Stimulated activated CD8-positive, alpha-beta memory T cell treated with anti-CD3 and anti-CD28 coated beads, Interleukin-12 subunit alpha, Interleukin-12 subunit beta, amount 100 ng/mL, for 1 hour (primary cell): ENCODE measurements around the gene ZNF804B.

Experiments
- DNase-seq: peaks from one replicate; pipeline ENCODE4 v3.0.0-alpha.2; 2020; ENCODE audit warnings: low read depth

Gene ZNF804B

DNA sequence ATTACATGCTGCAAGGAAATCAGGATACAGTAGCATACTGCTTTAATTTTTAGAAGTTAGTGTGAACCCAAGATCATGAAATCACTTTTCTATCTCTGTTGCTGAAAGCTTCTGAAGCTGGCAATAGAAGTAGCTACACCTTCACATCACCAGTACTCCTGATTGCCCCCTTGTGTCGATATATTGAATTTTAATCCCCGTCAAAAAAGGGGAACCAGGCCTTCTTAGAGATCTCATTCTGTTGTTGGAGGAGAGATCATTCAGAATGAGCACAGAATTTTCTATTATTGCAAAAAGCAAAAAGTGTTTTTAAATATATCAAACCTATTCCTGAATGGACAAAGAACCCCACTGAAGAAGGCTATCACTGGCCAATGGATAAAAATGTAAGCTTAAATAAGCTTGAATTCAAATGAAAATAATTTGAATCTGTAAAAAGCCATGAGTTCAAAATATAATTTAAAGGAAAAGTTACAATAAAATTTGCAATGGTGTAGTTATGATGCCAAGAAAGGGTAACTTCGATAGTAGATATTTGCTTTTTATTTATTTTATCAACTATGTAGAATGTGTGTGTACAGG lies 75.7 kb downstream of the ZNF804B start:
- DNase-seq, result no peak

DNA sequence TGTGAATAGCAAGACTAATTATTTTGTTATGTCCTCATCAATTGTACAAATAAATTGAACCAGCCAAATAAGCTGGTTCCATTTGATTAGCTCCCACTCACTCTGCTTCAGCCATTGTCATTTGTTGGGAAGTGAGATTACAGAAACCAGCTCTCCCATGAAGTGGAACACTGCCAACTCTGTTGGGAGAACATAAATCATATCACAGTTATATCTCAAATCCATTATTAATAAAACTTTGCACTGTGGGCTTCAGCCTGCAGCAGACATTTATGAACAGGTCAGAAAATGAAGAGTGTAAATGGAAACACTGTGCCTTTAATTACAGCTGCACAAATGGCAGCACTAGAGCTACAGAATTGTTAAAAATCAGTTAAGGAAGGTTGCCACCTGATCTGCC lies 82.7 kb downstream of the ZNF804B start:
- DNase-seq, result no peak

DNA sequence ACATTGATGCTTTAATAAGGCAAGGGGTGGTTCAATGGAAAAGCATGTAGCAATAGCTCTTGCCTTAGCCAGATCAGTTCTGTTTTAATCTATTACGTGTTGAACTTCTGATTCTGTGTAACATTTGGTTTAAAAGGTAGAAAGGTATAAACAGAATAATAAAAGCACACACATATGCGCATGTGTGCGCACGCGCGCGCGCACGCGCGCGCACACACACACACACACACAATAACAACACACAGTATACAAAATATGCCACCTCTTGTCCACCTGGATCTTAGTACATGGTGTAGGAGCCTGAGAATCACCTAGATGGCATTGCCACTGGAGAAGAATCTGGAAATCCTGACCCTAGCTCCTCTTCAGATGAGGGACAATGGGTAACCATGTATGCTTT lies 85.6 kb downstream of the ZNF804B start:
- DNase-seq, result no peak

DNA sequence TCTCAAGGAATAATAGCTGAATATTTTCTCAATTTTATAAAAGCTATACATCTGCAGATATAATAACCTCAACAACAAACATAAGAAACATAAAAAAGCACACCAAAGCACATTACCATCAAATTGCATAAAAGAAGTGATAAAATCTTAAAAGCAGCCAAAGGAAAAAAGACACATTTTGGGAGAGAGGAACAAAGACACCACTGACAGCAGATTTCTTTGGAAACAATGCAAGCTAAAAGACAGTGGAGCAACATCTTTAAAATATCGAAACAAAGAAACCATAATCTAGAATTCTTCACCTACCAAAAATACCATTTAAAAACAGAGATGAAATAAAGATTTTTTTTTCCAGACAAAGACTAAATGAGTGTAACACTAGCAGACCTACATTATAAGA lies 91.7 kb downstream of the ZNF804B start:
- no peak for DNase-seq

DNA sequence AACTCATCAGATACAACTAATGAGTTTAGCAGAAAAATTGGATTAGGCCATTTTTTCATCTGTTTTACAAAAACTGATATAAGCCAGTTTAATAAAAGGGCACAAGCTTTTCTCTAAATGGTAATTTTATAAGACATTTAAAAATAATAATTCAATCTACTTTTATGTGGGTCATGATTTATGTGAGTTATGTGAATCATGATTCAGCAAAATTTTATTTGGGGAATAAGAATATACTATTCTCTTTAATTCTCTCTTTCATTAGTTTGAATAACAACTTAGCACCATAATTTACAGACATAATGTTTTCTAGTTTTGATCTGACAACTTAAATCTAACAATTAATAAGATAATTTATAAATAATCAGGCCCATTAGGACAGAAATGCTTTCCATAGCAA lies 99.8 kb downstream of the ZNF804B start:
- DNase-seq, result no peak

DNA sequence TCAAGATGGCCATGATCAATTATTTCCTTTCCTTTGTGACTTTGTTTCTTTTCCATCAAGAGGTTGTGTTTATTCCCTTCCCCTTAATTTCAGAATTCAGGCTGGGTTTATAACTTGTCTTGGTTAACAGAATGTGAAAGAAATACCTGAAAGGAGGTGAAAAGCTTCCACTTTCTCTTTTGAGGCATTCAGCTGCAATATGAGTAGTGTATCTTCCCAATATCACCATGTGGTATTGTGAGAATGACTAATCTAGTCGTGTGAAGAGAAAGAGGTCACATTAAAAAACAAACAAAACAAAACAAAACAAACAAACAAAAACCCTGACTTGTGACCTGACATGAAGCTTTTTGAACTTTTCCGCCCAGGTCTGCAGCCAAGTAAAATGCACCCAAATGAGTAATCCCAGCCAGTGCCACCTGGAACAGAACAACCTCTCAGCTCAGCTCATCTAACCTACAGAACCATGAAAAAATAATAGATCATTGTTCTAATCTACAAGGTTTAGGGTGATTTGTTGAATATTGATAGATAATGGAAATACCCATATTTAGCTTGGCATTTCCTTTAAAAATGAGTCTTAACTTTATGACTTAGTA lies 106.9 kb downstream of the ZNF804B start:
- no peak for DNase-seq

DNA sequence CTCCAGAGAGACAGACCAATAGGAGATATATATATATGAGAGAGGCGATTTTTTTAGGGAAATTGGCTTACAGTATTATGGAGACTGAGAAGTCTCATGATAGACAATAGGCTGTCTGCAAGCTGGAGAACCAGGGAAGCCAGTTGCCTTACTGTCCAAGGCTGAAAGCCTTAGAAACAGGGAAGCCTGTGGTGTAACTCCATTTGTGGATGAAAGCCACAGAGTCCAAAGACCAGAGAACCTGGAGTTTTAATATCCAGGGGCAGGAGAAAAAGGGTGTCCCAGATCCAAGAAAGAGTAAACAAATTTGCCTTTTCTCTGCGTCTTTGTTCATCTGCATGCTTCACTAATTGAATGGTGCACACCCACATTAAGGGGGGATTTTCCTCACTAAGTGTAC lies 107.7 kb downstream of the ZNF804B start:
- no peak for DNase-seq

DNA sequence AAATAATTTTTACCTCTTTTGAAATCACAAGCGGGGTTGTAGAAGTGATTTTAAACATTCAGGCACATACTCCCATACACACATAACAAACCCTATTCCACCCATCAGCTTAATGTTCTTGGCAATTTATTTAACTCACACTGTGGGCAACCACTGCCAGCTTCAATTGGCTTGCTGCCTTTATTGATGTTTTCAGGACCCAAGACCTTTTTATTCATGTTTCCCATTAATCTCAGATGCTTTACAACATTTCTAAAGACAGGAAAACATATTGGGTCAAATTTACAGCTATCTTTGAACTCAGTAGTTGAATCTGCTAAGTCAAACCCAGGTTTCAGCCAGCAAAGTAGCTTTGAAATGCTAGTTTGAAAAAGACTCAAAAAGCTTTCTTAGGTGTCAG lies 109.0 kb downstream of the ZNF804B start:
- no peak for DNase-seq

DNA sequence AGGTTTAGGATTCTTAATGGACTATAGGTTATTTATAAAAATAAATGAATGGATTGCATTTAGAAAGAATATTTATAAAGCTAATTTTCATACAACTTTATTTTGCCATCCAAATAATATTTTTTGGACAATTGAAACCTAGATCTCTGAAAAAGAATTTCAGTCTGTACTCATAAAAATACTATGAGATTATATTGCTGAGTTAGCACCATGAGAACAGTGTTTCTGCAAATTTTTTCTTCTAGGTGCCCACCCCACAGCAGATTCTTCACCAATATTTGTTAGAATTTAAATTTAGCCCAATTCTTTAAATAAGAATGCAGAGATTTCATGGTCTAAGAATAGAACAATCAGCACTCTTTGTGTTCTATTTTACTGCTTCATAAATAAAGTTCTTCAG lies 121.6 kb downstream of the ZNF804B start:
- DNase-seq, result no peak

DNA sequence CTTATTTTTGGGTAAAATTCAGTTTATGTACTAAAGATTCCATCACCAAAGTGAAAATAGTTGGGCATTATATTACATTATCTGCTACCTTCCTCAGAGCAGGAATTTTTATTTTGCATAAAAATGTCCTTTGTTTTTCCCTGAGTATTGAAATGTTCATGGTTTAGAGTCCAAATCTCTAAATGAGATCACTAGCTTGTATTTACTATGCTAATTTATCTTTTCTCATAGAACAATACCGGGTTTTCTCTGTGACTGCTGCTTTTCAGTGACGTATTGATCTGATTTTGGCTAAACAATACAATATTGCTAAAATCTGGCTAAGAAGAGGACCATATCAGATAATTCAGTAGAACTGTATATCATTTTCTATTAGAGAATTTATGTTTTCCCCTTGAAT lies 125.6 kb downstream of the ZNF804B start:
- no peak for DNase-seq

DNA sequence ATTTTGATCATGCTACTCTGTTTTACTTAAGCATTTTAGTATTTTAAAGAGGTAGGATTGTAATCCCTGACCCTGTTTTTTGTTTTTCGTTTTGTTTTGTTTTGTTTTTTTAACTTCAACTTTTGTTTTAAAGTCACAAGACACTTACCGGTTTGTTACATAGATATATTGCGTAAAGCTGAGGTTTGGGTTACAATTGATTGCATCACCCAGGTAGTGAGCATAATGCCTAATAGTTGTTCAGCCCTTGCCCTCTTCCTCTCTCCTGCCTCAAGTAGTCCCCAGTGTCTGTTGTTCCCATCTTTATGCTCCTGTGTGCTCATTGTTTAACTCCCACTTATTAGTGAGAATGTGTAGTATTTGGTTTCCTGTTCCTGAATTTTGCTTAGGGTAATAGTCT lies 129.2 kb downstream of the ZNF804B start:
- DNase-seq, result no peak

DNA sequence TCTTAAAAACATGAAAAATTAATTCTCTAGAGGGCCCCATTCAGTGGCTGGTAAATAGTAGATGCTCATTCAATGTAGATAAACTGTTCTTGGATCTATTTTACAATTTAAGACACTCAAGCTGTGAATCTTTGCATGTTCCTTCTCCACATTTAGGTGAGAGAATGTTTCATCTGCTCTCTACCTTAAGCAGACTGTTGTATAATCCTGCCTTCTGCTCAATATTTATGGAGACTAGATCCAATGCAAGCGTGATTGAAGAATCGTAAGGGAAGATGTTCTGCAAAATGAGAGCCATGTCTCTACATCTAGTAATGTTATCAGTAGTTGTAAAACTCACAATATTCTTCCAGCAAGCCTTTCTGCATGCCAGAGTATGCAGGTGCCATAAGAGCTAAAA lies 151.0 kb downstream of the ZNF804B start:
- no peak for DNase-seq

DNA sequence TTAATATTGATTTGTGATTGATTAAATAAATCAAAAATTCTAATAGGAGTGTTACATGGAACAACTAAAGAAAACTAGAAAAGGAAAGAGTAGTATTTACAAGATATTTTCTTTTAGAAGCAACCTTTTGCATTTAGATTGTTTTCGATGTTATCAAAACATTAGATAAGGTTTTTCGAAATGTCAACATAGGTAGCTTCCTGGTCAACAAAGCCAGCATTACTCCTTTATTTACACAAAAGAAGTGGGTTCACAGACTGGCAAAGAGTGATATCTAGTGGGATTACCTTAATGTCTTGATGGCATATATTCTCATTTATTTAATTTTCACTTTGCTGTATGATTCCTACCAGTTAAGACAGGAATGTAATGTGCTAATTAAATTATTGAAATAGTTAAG lies 153.4 kb downstream of the ZNF804B start:
- no peak for DNase-seq

DNA sequence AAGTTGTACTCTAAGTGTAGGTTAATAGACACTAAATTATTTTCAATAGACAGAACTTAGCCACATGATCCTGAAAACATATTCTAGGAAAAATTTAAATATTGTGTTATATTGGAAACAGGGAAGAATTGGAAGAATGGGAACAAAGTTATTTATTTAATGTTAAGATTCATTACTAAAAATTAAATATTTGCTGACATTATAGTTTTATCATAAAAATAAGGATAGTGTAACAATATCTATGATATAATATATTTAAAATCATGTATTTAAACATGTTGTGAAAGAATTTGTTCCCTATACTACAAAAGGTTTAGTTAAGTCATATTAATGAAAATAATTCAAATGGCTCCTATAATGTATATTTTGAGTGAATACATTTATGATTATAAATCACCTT lies 156.1 kb downstream of the ZNF804B start:
- DNase-seq, result no peak

DNA sequence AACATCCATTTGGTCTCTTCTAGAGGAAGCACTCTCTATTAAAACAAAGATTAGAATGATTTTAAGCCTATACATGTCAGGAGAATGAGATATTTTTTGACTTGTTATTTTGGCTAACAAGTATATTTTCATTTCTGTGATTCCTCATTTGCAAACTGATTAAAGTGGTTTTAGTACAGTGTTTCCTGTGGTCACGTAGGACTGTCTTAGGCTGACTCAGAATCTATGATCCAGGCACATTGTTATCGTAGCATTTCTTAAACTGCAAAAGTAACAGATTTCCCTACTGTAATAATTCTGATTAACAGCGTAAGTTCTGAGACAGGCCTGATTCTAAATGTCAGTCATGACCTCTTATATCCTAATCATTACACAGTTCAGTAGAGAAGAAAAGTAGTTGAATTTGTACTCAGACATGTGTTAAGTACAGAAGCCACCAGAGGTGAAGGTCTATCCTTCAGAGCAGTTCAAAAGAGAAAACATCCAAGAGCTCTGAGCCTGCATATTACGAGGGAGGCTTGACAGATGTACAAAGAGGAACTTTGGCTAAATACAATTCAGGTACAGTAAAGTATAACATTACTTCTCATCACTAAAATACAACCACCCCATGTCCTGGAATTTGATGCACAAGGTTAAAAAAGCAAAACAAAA lies 160.1 kb downstream of the ZNF804B start:
- DNase-seq, result no peak

DNA sequence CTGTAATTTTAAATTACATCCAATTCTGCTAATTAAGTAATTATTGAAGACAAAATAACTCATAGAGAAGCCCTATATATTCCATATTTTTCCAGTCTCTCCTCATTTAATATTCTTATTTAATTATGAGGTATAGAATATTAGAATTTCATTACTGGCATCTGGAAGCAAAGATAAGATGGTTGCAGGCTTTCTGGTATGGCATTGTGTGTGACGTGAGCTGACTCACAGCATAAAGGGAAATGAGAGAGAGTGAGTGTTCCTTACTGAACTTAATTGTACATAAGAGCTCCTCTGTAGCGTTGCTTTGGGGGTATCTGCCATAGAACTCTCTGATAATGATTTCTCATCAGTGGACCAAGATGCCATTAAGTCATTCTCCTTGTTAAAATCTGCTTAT lies 163.4 kb downstream of the ZNF804B start:
- no peak for DNase-seq

DNA sequence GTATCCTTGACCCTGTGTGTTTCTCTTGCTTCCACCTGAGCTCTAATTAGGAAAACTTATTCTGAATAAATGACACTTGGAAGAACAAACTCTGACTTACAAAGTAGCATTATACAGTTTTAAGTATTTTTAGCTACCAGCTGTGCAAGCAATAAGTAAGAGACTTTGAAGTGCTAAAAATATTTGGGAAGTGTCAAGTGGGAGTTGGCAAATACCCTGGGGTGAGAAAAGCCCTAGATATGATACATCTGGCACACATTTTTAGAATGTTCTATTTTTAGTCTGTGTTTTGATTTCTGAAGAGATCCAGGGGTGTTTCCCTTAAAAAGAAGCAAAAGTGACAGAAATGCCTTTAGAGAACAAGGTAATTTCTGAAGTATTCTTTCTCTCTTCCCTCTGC lies 168.8 kb downstream of the ZNF804B start:
- no peak for DNase-seq

DNA sequence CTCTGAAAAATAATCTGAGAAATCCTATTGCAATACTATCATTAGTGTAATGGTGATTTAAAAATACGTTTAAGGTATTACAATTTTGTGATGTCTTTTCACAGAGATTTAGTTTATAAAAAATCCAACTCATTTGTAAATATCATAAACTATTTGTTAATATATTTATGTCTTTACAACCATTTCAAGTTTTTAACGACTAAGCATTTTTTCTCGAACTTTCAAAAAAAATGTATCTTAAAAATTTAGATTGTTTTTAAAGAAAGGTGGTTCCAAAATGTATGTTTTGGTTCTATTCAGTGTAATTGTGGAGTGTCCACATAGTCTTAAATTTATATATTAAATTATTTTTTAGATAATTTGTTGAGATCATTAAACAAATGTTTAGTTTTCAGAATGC lies 170.2 kb downstream of the ZNF804B start:
- DNase-seq, result no peak

DNA sequence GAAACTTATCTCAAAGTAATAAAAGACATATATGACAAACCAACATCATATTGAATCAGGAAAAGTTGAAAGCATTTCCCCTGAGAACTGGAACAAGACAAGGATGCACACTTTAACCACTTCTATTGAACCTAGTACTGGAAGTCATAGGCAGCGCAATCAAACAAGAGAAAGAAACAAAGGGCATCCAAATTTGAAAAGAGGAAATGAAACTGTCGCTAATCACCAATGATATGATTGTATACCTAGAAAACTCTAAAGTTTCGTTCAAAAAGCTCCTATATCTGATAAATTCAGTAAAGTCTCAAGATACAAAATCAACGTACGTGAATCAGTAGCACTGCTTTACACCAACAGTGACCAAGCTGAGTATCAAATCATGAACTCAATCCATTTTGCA lies 173.8 kb downstream of the ZNF804B start:
- DNase-seq, result no peak

DNA sequence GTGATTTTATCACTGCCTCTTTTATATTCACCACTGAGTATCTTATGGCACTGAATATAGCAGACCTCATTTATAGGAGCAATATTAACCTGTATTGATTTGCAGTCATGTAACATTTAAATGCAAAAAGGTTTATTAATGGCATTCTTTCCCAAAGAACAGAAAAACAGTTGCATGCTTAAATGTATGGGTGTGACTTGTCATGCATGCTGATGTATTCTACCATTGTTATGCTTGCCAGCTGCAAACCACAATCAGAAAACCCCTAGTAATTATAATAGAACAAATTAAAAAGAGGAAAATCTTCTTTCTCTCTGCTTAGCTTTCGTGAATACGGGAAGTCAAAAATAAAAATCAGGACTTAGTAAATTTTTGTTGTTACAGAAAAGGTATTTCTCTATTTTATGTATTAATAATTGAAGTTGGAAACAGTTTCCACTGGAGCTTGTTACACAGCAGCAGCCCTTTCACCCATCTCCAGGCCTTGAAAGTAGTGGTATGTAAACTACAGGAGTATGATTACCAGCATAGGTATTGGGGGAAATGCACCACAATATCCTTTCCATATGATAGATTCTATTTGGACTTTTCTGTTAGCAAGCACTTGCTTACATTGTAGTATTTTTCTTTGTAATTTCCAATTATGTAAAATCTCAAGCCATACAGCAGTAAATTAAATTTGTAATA lies 183.5 kb downstream of the ZNF804B start:
- no peak for DNase-seq

DNA sequence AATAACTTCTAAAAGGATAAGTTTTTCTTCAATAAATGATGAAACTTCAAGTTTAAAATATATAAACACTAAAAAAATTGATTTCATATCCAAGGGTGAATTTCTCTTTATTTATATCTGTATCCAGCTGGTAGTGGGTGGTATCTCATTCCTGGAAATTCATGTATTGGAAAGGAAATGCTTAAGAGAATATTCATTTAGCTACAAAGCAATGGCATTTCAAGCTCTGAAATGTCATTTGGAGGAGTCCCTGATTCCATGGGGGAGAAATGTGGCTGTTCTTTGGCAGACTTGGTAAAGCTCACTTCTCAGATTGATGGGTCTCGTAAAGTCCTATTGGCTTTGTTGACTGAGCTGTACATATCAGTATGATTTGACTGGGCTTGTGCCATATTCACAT lies 192.3 kb downstream of the ZNF804B start:
- DNase-seq, result no peak

DNA sequence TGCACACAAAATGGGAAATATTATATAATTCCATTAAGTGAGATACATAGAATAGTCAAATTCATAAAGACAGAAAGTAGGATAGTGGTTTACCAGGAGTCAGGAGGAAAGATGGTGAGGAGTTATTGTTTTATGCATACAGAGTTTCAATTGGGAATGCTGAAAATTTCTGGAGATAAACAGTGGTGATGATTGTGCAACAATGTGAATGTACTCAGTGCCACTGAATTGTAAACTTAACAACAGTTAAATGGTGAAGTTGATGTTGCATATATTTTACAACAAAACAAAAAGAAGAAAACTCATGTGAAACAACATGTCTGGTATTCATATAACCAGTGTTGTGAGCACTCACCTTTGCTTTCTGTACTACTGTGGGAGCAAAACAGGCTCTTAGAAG lies 204.9 kb downstream of the ZNF804B start:
- no peak for DNase-seq

DNA sequence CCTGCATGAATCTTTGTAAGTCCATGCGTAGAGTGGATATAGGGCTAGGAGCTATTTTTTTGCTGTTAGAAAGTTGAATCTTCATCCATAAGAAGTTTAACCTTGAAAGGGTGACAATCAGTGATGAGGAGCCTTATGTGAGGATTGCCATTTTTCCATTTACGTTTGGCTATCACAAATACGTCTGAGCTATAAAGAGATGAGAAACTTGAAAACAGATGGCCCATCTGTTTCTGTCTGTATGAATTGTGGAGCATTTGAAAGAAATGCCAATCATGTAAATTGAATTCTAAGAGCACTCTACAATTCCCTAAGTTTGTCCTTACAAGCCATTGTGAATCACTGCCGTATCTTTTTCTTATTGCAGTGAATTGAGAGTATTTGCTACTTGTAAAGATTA lies 205.9 kb downstream of the ZNF804B start:
- DNase-seq, result no peak

DNA sequence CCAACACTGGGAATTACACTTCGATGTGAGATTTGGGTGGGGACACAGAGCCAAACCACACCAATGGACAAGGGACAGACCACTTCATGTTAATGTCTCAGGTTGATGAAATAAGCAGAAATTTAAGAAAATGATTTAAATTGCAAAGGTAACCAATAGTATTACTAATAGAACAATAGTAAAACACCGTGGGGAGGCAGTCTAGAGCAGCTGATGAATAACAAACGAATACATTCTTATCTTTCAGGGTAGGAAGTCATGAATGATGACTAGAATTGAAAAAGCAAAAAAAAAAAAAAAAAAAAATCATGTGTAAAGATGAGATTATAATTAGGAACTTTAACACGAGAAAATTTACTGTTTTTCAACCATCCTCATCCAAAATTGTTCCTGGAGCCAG lies 207.9 kb downstream of the ZNF804B start:
- DNase-seq, result no peak
